Activated CD4-positive, alpha-beta T cell treated with anti-CD3 and anti-CD28 coated beads for 48 hours (primary cell): Measurements from ENCODE around the gene TRIM26.
"Not testable (repeated sequence)": the region's sequence is repeated elsewhere in the genome, so short reads cannot be mapped to it uniquely, and the experiment has no call there.

Experiments used
- DNase-seq: peaks from one replicate; pipeline ENCODE4 v3.0.0-alpha.2; 2020

TRIM26 gene

GRCh38 chr6:30212865-30213666 lies at the start of gene TRIM26:
Gene TRIM26, minus strand, starts transcription at chr6:30213406. Its CDS starts 14,303 bp downstream, at chr6:30199103.
- peak; percentile 98 for DNase-seq

GRCh38 chr6:30260036-30260504 lies 46.9 kb upstream of the TRIM26 start:
- DNase-seq = peak; percentile 54

GRCh38 chr6:30259140-30260035 lies 46.2 kb upstream of the TRIM26 start:
- peak; percentile 74 for DNase-seq

GRCh38 chr6:30258204-30258603 lies 45.0 kb upstream of the TRIM26 start:
- DNase-seq = no peak

- not testable (repeated sequence) for DNase-seq
These were observed 39.2 kb upstream of the TRIM26 start for GRCh38 chr6:30252417-30252816.

GRCh38 chr6:30244560-30244959 lies 31.4 kb upstream of the TRIM26 start:
- DNase-seq = no peak

GRCh38 chr6:30238178-30238795 lies 25.1 kb upstream of the TRIM26 start:
- DNase-seq = no peak

GRCh38 chr6:30234356-30234755 lies 21.1 kb upstream of the TRIM26 start:
- no peak for DNase-seq

- DNase-seq = no peak
These were observed 17.9 kb upstream of the TRIM26 start for GRCh38 chr6:30231067-30231466.

GRCh38 chr6:30227763-30228487 lies 14.7 kb upstream of the TRIM26 start:
- peak; percentile 13 for DNase-seq

GRCh38 chr6:30227242-30227722 lies 14.1 kb upstream of the TRIM26 start:
- DNase-seq = no peak

GRCh38 chr6:30223339-30223738 lies 10.1 kb upstream of the TRIM26 start:
- no peak for DNase-seq

- not testable (repeated sequence) for DNase-seq
These were observed 8.8 kb upstream of the TRIM26 start for GRCh38 chr6:30221956-30222355.

- DNase-seq = not testable (repeated sequence)
These were observed 8.2 kb upstream of the TRIM26 start for GRCh38 chr6:30221395-30221794.

GRCh38 chr6:30219244-30219643 lies 6.0 kb upstream of the TRIM26 start:
- peak; percentile 54 for DNase-seq

- no peak for DNase-seq
These were observed 2.9 kb upstream of the TRIM26 start for GRCh38 chr6:30216096-30216495.

GRCh38 chr6:30214657-30214982 lies 1.4 kb upstream of the TRIM26 start:
- no peak for DNase-seq

GRCh38 chr6:30213957-30214656 lies 901 bp upstream of the TRIM26 start:
- DNase-seq = peak; percentile 79

- no peak for DNase-seq
These were observed 406 bp upstream of the TRIM26 start for GRCh38 chr6:30213667-30213956.

GRCh38 chr6:30211899-30212298 lies 1.3 kb downstream of the TRIM26 start:
- no peak for DNase-seq

- no peak for DNase-seq
These were observed 1.9 kb downstream of the TRIM26 start for GRCh38 chr6:30211306-30211705.
